GM12872 (cell line): Measurements from ENCODE around the gene YWHAH.

ENCODE experiments used
- CTCF ChIP-seq: IDR thresholded peaks from 3 replicates; pipeline ENCODE4 v1.5.1; 2011; ENCODE audit warnings: low read depth, mild to moderate bottlenecking, low read length, moderate library complexity; ENCODE audit not compliant: insufficient read depth

Gene YWHAH

GRCh38 chr22:31917227-31917921 is 27.0 kb upstream of the YWHAH start:
- TF ChIP-seq CTCF: no peak

DNA sequence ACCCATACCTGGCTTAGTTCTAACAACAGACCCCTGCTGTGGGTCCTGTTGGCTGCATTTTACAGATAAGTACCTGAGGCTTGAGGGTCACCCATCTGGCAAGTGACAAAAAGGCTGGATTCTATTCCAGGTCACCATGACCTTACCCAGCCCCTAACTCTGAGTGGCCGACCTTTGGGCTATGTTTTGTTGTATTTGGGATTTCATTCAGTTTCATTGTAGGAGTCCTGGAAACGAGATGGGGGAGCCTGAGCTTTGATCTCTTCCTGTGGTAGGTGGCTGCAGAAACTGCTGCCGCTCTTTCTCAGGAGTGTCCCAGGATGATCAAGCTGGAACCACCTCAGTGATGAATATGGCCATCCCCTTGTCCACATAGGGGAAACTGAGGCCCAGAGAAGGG is 24.6 kb upstream of the YWHAH start:
- TF ChIP-seq CTCF: no peak

- no peak for TF ChIP-seq CTCF
Observed at GRCh38 chr22:31920306-31920705, 24.0 kb upstream of the YWHAH start.

GRCh38 chr22:31921106-31921505 is 23.2 kb upstream of the YWHAH start:
- TF ChIP-seq CTCF: no peak

- TF ChIP-seq CTCF: no peak
Observed at GRCh38 chr22:31922534-31922933, 21.8 kb upstream of the YWHAH start.

GRCh38 chr22:31923136-31923535 is 21.2 kb upstream of the YWHAH start:
- no peak for TF ChIP-seq CTCF

DNA sequence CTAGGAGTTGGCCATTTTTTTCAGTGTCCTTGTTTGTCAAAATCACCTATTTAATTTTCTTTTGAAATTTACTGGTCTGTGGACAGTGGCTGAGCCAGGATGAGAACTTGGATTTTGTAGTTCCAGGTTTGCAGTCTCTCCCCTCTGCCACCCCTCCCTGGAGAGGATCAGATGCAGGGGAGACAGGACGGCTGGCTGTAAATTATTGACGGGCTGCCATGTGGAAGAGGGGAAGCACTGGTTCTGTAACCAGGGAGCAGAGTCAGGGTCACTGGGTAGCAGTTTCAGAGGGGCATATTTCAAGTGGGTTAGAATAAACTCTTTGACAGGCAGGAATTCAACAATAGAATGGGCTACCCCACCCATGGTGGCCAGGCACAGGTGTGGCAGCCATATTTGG is 20.6 kb upstream of the YWHAH start:
- no peak for TF ChIP-seq CTCF
